ENCODE results near the gene SLC25A47.

The SLC25A47 gene

DNA sequence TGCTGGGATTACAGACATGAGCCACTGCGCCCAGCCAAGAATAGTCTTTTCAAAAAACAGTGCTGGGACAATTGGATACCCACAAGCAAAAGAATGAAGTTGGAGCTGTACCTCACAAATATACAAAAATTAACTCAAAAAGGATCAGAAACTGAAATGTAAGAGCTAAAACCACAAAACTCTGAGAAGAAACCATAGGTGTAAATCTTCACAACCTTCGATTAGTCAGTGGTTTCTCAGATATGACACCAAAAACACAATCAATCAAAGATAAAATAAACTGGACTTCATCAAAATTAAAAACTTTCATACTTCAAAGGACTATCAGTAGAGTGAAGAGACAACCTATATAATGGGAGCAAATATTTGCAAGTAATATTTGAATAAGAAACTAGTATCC, 35.3 kb downstream of the SLC25A47 start:
- DNase-seq (ENCODE audit: low read depth), result no peak
- TF ChIP-seq, protein P1, sequence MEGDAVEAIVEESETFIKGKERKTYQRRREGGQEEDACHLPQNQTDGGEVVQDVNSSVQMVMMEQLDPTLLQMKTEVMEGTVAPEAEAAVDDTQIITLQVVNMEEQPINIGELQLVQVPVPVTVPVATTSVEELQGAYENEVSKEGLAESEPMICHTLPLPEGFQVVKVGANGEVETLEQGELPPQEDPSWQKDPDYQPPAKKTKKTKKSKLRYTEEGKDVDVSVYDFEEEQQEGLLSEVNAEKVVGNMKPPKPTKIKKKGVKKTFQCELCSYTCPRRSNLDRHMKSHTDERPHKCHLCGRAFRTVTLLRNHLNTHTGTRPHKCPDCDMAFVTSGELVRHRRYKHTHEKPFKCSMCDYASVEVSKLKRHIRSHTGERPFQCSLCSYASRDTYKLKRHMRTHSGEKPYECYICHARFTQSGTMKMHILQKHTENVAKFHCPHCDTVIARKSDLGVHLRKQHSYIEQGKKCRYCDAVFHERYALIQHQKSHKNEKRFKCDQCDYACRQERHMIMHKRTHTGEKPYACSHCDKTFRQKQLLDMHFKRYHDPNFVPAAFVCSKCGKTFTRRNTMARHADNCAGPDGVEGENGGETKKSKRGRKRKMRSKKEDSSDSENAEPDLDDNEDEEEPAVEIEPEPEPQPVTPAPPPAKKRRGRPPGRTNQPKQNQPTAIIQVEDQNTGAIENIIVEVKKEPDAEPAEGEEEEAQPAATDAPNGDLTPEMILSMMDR (IDR thresholded peaks at IDR 0.05; ENCODE audit: low read depth, low read length, missing control alignments), result no peak
- H3K4me3 ChIP-seq (ENCODE audit: low read depth, low read length), result no peak overlapping the region

DNA sequence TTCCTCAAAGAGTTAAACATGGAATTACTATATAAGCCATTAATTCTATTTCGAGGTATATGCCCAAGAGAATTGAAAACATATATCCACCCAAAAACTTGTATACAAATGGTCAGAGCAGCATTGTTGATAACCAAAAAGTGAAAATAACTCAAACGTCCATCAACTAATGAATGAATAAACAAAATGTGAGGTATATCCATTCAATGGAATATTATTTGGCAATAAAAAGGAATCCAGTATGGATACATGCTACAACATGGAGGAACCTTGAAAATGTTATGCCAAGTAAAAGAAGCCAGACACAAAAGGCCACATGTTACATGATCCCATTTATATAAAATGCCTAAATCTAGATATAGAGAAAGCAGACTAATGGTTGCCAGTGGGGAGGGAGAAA, 36.0 kb downstream of the SLC25A47 start:
- no peak overlapping the region for H3K4me3 ChIP-seq (ENCODE audit: low read depth, low read length)
- DNase-seq (ENCODE audit: low read depth), result no peak
- TF ChIP-seq, protein P1 (IDR thresholded peaks at IDR 0.05; ENCODE audit: low read depth, low read length, missing control alignments), result no peak

DNA sequence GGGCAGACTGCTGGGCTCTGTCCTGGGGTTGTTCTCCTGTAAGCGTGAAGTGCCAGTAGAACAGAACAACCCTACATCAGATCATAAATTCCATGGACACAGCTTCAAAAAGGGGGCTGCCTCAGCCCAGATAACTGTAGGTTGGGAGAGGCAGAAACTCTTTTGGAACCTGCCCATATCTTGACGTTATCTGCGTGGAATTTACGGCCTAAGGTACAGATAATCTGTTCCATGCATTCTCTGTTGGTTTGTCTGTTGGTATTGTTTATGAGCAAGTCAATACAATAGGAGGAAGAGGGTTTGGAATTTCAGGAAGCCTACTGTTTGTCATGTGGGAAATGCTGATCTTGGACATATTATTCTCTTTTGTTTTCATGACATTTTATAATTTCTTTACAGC, 36.7 kb downstream of the SLC25A47 start:
- TF ChIP-seq, protein P1 (IDR thresholded peaks at IDR 0.05; ENCODE audit: low read depth, low read length, missing control alignments), result no peak
- no peak for DNase-seq (ENCODE audit: low read depth)

DNA sequence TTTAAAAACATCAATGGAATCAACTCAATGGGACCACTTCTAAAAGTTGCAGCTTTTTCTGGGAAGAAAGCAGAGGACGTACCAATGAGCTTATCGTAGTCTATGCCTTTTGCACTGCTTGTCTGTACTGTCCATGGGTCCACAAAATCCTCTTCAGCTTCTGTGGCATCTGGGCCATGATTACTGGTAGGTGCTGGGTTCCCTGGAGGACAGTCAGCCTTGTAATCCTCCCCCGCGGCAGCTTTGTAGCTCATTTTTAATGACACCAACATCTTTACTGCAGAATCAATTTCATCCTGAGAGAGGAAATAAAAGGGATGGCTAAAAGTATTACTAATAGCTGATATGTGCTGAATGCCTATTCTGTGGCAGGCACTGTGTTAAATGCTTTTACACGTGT, 38.5 kb downstream of the SLC25A47 start:
- TF ChIP-seq, protein P1 (IDR thresholded peaks at IDR 0.05; ENCODE audit: low read depth, low read length, missing control alignments), result no peak
- no peak for DNase-seq (ENCODE audit: low read depth)
- no peak overlapping the region for H3K4me3 ChIP-seq (ENCODE audit: low read depth, low read length)

More for the DNA sequence above, 36.7 kb downstream of the SLC25A47 start:
- no peak overlapping the region for H3K4me3 ChIP-seq (ENCODE audit: low read depth, low read length)

DNA sequence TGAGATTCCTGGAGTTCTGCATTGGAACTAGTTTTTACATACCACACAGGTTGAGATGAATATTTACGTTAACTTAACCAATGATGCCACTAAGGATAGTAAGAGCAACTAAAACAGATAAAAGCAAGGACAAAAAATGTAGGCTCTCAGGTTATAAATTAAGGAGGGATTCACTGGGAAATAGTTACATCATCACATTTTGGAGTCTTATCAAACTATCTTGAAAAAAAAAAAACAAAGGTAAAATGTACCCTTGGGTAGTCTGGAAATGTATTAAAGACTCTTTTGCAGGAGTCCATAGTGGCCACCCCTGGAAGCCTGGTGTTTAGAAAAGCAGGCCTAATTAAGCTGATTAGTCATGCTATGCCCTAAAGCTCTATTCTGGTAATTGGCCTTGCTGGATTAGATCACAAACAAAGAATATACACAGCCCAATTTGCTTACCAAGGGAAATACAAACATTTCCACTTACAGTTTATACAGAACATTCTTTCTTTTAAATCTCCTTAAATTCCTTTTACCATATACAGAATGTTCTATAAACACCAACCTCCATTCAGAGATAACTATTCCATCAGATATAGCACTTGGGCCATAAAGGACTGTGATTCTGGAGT, 39.3 kb downstream of the SLC25A47 start:
- TF ChIP-seq, protein P1 (IDR thresholded peaks at IDR 0.05; ENCODE audit: low read depth, low read length, missing control alignments), result no peak
- DNase-seq (ENCODE audit: low read depth), result no peak
- no peak overlapping the region for H3K4me3 ChIP-seq (ENCODE audit: low read depth, low read length)

DNA sequence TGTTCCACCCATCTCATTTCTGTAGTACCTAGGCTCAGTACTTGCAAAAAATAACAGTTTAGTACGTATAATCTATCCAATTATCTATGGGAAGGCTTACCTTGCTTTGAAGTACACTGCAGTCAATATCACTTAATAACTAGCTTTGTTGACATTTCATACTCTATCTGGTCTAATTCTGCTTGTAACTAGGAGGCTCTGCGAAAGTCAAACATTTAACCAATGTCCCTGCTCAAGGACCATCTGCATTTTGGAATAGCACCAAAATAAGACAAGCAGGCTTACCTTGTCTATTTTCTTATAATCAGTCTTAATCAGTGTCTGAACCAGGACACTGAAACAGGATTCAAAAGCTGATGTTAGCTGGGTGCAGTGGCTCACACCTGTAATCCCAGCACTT, 39.9 kb downstream of the SLC25A47 start:
- TF ChIP-seq, protein P1 (IDR thresholded peaks at IDR 0.05; ENCODE audit: low read depth, low read length, missing control alignments), result no peak
- DNase-seq (ENCODE audit: low read depth), result no peak
- no peak overlapping the region for H3K4me3 ChIP-seq (ENCODE audit: low read depth, low read length)

DNA sequence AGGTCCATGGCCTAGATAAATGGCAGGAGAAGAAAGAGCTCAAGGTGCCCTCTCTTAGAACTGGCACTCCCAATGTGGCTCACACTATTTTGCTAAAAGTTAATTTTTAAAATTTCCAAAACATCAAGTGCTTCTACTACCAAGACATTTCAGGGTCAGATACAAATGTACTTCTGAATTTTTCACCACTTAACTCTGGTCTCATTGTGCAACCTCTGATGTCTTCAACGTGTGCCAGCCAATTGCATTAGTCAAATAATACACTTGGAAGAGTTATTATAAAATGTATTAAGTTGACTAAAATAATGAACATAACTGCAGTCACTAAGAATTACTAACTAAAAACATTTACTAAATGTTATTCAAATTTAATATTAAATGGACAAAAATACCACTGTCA, 41.3 kb downstream of the SLC25A47 start:
- TF ChIP-seq, protein P1 (IDR thresholded peaks at IDR 0.05; ENCODE audit: low read depth, low read length, missing control alignments), result no peak
- DNase-seq (ENCODE audit: low read depth), result no peak
- H3K4me3 ChIP-seq (ENCODE audit: low read depth, low read length), result no peak overlapping the region
